GM12878 (cell line): ENCODE data around the gene BZW2. TPM values are rescaled to one million over a fixed set of nuclear protein-coding genes. Genes with fewer than 3 reads are reported as not detected.

Experiments
- ATAC-seq: fragments of 200-7000 bp; cut with Tn5 transposase; 3 replicates; pipeline ENCODE4 v1.9.1; 2020; ENCODE audit warnings: mild to moderate bottlenecking, moderate library complexity
- BruUV-seq: library from RNA; stranded (reverse); fragments of 400-500 nt; replicated peaks from 2 replicates; lab custom pipeline; 2021; lab: Mats Ljungman, UMichigan
- CTCF ChIA-PET: fragments of 300-600 bp; sonication (Branson Sonifier 250); formaldehyde crosslinking; extraction: SDS; loops from one replicate; lab custom pipeline; 2021; ENCODE audit warnings: inconsistent platforms; lab: Yijun Ruan, JAX
- POLR2A ChIA-PET: fragments of 350-600 bp; formaldehyde crosslinking; extraction: SDS; loops from one replicate; lab custom pipeline; 2021; ENCODE audit warnings: inconsistent platforms; lab: Charles Lee
- RAD21 ChIA-PET: fragments of 300-600 bp; sonication (Branson Sonifier 250); formaldehyde crosslinking; loops from one replicate; lab custom pipeline; 2023; ENCODE audit warnings: antibody characterized with exemption; ENCODE audit not compliant: unreplicated experiment; lab: Charles Lee
- SMC1A ChIA-PET: fragments of 300-600 bp; sonication (Branson Sonifier 250); formaldehyde crosslinking; loops from one replicate; lab custom pipeline; 2023; ENCODE audit not compliant: unreplicated experiment, uncharacterized antibody; lab: Charles Lee
- DNase-seq: peaks from one replicate; pipeline ENCODE4 v3.0.0-alpha.2; 2011; ENCODE audit warnings: low read depth, low spot score
- FAIRE-seq: peaks from 3 replicates; lab custom pipeline; 2011; peaks lifted over from hg19 to GRCh38; lab: Jason Lieb, UNC
- H2AFZ ChIP-seq: 2 replicates; pipeline ENCODE4 v1.6.0; 2011; ENCODE audit warnings: low read depth, low read length, control low read depth; ENCODE audit not compliant: control insufficient read depth
- H3K27ac ChIP-seq: 2 replicates; pipeline ENCODE4 v1.5.1; 2011; ENCODE audit warnings: control low read depth; ENCODE audit not compliant: control insufficient read depth, insufficient read depth
- H3K27me3 ChIP-seq, 2 experiments: replicated peaks in 1 of 2; 2 replicates each; pipeline versions ENCODE4 v1.6.0 to v1.6.1; 2011; ENCODE audit warnings: low read length in 1 of 2; ENCODE audit not compliant: control insufficient read depth in 2 of 2, insufficient read depth in 2 of 2
- H3K36me3 ChIP-seq, 2 experiments: 2 replicates each; pipeline ENCODE4 v1.5.1; 2011; ENCODE audit warnings: low read length in 1 of 2; ENCODE audit not compliant: control insufficient read depth in 2 of 2, insufficient read depth in 2 of 2
- H3K4me1 ChIP-seq: 2 replicates; pipeline ENCODE4 v1.6.1; 2011; ENCODE audit warnings: mild to moderate bottlenecking, low read length, moderate library complexity, mixed read lengths; ENCODE audit not compliant: control insufficient read depth, insufficient read depth
- H3K4me2 ChIP-seq: 2 replicates; pipeline ENCODE4 v1.6.0; 2011; ENCODE audit warnings: control low read depth; ENCODE audit not compliant: control insufficient read depth, insufficient read depth
- H3K4me3 ChIP-seq: fragments of 200-600 bp; sonication (generic); 2 replicates; pipeline ENCODE4 v1.5.1; 2016
- H3K79me2 ChIP-seq: 2 replicates; pipeline ENCODE4 v1.6.0; 2011; ENCODE audit warnings: low read length; ENCODE audit not compliant: control insufficient read depth, insufficient read depth
- H3K9ac ChIP-seq: 2 replicates; pipeline ENCODE4 v1.8.0; 2011; ENCODE audit warnings: low read length, control low read depth, mixed read lengths; ENCODE audit not compliant: control insufficient read depth, insufficient read depth
- H3K9me3 ChIP-seq: replicated peaks from 3 replicates; pipeline ENCODE4 v1.5.1; 2011; ENCODE audit warnings: mild to moderate bottlenecking, low read length; ENCODE audit not compliant: control insufficient read depth, insufficient read depth
- H4K20me1 ChIP-seq: 2 replicates; pipeline ENCODE4 v1.6.0; 2011; ENCODE audit not compliant: control insufficient read depth, insufficient read depth
- CBFB ChIP-seq: IDR thresholded peaks from 2 replicates; pipeline ENCODE4 v1.6.1; 2016; ENCODE audit warnings: antibody characterized with exemption, low read depth
- CBX3 ChIP-seq: fragments of 200-600 bp; sonication (generic); IDR thresholded peaks from 2 replicates; pipeline ENCODE4 v1.6.1; 2016; ENCODE audit warnings: low read depth, borderline replicate concordance
- ETV6 ChIP-seq, 2 experiments: fragments of 450-650 bp in 1 of 2; IDR thresholded peaks in 1 of 2; conservative IDR thresholded peaks in 1 of 2; 2 replicates each; pipeline ENCODE4 v1.6.1; 2014; ENCODE audit warnings: antibody characterized with exemption in 1 of 2, borderline replicate concordance in 1 of 2, low read depth in 1 of 2, mild to moderate bottlenecking in 1 of 2, moderate library complexity in 1 of 2
- IRF5 ChIP-seq: fragments of 450-650 bp; IDR thresholded peaks from 2 replicates; pipeline ENCODE4 v1.6.1; 2017; ENCODE audit warnings: borderline replicate concordance
- MXI1 ChIP-seq: fragments of 150-350 bp; IDR thresholded peaks from 2 replicates; pipeline ENCODE4 v1.6.1; 2011; ENCODE audit warnings: low read depth, mild to moderate bottlenecking, inconsistent platforms, low read length, improper control_type of control experiment
- MYC ChIP-seq: IDR thresholded peaks from 2 replicates; pipeline ENCODE4 v1.6.1; 2011; ENCODE audit warnings: mild to moderate bottlenecking, low read length, moderate library complexity, inconsistent platforms; ENCODE audit not compliant: insufficient read depth, insufficient replicate concordance, insufficient read length, severe bottlenecking
- NFYB ChIP-seq: IDR thresholded peaks from 2 replicates; pipeline ENCODE4 v1.6.1; 2011; ENCODE audit warnings: low read depth, mild to moderate bottlenecking, low read length, improper control_type of control experiment, moderate library complexity; ENCODE audit not compliant: insufficient read depth
- RBBP5 ChIP-seq: fragments of 200-600 bp; sonication (generic); conservative IDR thresholded peaks from 2 replicates; pipeline ENCODE4 v1.6.1; 2016
- TCF12 ChIP-seq: IDR thresholded peaks from 2 replicates; pipeline ENCODE4 v1.6.1; 2011; ENCODE audit warnings: low read depth, mild to moderate bottlenecking, low read length
- WGBS: methylation state at CpG from one replicate; pipeline ENCODE4 v1.1.6; 2016; ENCODE audit warnings: low lambda C conversion rate; ENCODE audit not compliant: insufficient replicate concordance, insufficient coverage; ENCODE audit errors: missing lambda C conversion rate; 5-methylcytosine and 5-hydroxymethylcytosine counted together
- in situ Hi-C: fragments of 300-500 bp; cut with MboI; formaldehyde crosslinking; loops from 9 replicates; pipeline ENCODE4 v1.14.3; 2018; ENCODE audit warnings: mixed read lengths
- intact Hi-C: fragments of 100-400 bp; cut with micrococcal nuclease; formaldehyde crosslinking; loops from one replicate; pipeline ENCODE4 v1.14.2; 2022; ENCODE audit not compliant: unreplicated experiment
- polyA plus RNA-seq, 11 experiments: library from polyadenylated mRNA; depleted of rRNA in 4 of 11; unstranded in 6 of 11; stranded (reverse) in 5 of 11; fragments of >200 nt; fragmentation: Nextera tagmentation in 4 of 11; fragmentation: Illumina TruSeq in 1 of 11; extraction: Ambion mirVana in 4 of 11; extraction: Trizol in 1 of 11; gene quantifications; 1 replicate in 1 of 11; 2 replicates in 10 of 11; pipeline versions ENCODE4 v1.2.1 to v1.2.3, GENCODE V29; 2011 to 2016; ENCODE audit warnings: inconsistent platforms in 2 of 11, missing spikeins in 2 of 11, low read depth in 1 of 11
- total RNA-seq, 4 experiments: library from RNA; depleted of rRNA in 3 of 4; stranded (reverse); fragments of >200 nt in 3 of 4; fragmentation: Illumina TruSeq in 1 of 4; extraction: Trizol in 1 of 4; gene quantifications; 2 replicates each; pipeline versions ENCODE4 v1.2.1 to v1.2.3, GENCODE V29; 2013 to 2021
- TF ChIP-seq, protein P1 (sequence below): fragments of 450-650 bp; formaldehyde crosslinking; IDR thresholded peaks from 2 replicates; pipeline ENCODE4 v1.4.0; 2020; ENCODE audit warnings: mild to moderate bottlenecking, moderate library complexity

The BZW2 gene
- total and polyA plus RNA-seq, 10 of the 15 experiments (the other 5 are each of a cell fraction or from before 2014, with no cell fraction given) = 1.3 to 6.8 (median 3.1) TPM

DNA sequence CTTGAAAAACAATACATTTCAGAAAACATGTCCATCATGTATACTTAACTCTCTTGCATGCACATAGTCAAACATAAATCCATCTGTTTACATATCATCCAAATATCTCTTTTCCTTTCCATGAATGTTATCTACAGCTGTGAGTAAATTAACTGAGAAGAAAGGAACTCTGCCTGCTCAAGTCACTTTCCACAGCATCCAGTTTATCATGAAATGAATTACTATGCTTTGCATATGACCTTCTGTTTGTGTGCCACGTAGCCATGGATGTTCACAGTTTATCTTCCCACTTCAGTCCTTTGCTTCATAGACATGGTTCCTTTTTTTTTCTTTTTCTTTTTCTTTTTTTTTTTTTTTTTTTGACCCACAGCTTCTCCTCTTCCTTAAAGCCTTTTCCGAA, 39.6 kb downstream of the BZW2 start:
- Histone ChIP-seq H3K27me3 (no peaks in the 10 kb centered on the region), H3K79me2 (no peaks in the 10 kb centered on the region), H3K4me1 (no peaks in the 10 kb centered on the region), H3K9me3 (no peaks in the 10 kb centered on the region), H3K36me3 (no peaks in the 10 kb centered on the region), H3K27ac (no peak overlapping the region), H3K4me2 (no peak overlapping the region), H4K20me1 (no peaks in the 10 kb centered on the region), H3K9ac (no peak overlapping the region), H2AFZ (no peak overlapping the region), H3K4me3 (no peak overlapping the region)
- CTCF ChIA-PET = no interaction called here
- POLR2A ChIA-PET = no interaction called here
- no peak for FAIRE-seq
- intact Hi-C loops = no loop called here
- WGBS = 69% methylated on average over 2 of the region's 2 CpGs
- SMC1A ChIA-PET = interaction anchor here (1.1 kb wide), 1 partner anchor 19 kb away, joined by 5 read pairs; no protein-coding TSS in a partner anchor
- BruUV-seq = no TSS peak
- RAD21 ChIA-PET = no interaction called here
- DNase-seq = no peak
- no peak for TF ChIP-seq TCF12
- ATAC-seq = no peak
- in situ Hi-C loops = no loop called here

DNA sequence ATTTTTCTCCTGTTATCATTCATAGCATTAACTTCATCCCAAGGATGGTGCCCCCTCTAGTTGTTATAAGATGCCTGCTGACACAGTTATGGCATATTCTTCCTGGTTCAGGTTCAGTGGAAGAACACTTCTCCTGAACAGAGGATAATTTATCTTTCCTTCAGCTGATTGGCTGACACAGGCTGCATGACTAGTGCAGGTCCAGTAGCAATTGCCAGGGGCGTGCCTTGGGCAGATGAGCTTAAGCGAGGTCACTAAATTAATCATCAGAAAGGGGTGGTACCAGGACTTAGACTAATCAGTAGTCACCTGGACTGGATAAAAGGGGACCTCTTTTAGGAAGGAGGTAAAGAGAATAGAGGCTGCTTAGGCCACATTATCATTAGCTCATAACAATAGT, 42.3 kb downstream of the BZW2 start:
- Histone ChIP-seq H3K9me3 (no peaks in the 10 kb centered on the region), H3K36me3 (no peaks in the 10 kb centered on the region), H3K27me3 (no peaks in the 10 kb centered on the region), H3K79me2 (no peaks in the 10 kb centered on the region), H3K9ac (no peak overlapping the region), H4K20me1 (no peaks in the 10 kb centered on the region), H3K4me1 (no peaks in the 10 kb centered on the region), H3K4me3 (no peak overlapping the region), H3K4me2 (no peak overlapping the region), H3K27ac (no peak overlapping the region), H2AFZ (no peak overlapping the region)
- ATAC-seq (peak; percentile 56), FAIRE-seq (no peak), DNase-seq (no peak)
- CTCF ChIA-PET = no interaction called here
- RAD21 ChIA-PET = no interaction called here
- no TSS peak for BruUV-seq
- in situ Hi-C loops = no loop called here
- 52% methylated on average over 2 of the region's 2 CpGs for WGBS
- TF ChIP-seq IRF5 (no peak), MYC (no peak), CBFB (no peak), NFYB (no peak), MXI1 (no peak), ETV6 (conservative IDR thresholded peaks at IDR 0.05 in 1 of 2, IDR thresholded peaks at IDR 0.05 in 1 of 2; ENCODE audit: borderline replicate concordance in 1 of 2, low read depth in 1 of 2) (no peak), RBBP5 (no peak), CBX3 (no peak)
- TF ChIP-seq, protein P1, sequence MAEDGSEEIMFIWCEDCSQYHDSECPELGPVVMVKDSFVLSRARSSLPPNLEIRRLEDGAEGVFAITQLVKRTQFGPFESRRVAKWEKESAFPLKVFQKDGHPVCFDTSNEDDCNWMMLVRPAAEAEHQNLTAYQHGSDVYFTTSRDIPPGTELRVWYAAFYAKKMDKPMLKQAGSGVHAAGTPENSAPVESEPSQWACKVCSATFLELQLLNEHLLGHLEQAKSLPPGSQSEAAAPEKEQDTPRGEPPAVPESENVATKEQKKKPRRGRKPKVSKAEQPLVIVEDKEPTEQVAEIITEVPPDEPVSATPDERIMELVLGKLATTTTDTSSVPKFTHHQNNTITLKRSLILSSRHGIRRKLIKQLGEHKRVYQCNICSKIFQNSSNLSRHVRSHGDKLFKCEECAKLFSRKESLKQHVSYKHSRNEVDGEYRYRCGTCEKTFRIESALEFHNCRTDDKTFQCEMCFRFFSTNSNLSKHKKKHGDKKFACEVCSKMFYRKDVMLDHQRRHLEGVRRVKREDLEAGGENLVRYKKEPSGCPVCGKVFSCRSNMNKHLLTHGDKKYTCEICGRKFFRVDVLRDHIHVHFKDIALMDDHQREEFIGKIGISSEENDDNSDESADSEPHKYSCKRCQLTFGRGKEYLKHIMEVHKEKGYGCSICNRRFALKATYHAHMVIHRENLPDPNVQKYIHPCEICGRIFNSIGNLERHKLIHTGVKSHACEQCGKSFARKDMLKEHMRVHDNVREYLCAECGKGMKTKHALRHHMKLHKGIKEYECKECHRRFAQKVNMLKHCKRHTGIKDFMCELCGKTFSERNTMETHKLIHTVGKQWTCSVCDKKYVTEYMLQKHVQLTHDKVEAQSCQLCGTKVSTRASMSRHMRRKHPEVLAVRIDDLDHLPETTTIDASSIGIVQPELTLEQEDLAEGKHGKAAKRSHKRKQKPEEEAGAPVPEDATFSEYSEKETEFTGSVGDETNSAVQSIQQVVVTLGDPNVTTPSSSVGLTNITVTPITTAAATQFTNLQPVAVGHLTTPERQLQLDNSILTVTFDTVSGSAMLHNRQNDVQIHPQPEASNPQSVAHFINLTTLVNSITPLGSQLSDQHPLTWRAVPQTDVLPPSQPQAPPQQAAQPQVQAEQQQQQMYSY (CRISPR knock-in tag) = no peak
- SMC1A ChIA-PET = interaction anchor here (1.1 kb wide), 1 partner anchor 12 kb away, joined by 3 read pairs; no protein-coding TSS in a partner anchor
- POLR2A ChIA-PET = no interaction called here
- intact Hi-C loops = no loop called here
